Tibial nerve (tissue), 4 donors: Measurements from ENCODE around the gene CACNA2D2. TPM values are rescaled to one million over a fixed set of nuclear protein-coding genes. Genes with fewer than 3 reads are reported as not detected.

ENCODE experiments used
- DNase-seq, 2 donors: peaks; one replicate each; pipeline ENCODE4 v3.0.0-alpha.2; 2019; ENCODE audit warnings: low spot score in 2 of 2
- H3K27ac ChIP-seq, 4 donors: fragments of 200-600 bp; sonication (generic) in 3 of 4; one replicate each; pipeline ENCODE4 v1.5.1; 2017 to 2019; ENCODE audit warnings: mild to moderate bottlenecking in 1 of 4
- H3K27me3 ChIP-seq, 2 donors: fragments of 200-600 bp; sonication (generic) in 1 of 2; one replicate each; pipeline versions ENCODE4 v1.5.1 to v1.6.0; 2017 to 2019
- H3K36me3 ChIP-seq, 3 donors: fragments of 200-600 bp; sonication (generic); one replicate each; pipeline ENCODE4 v1.5.1; 2018 to 2019
- H3K4me1 ChIP-seq, 4 donors: fragments of 200-600 bp; sonication (generic) in 3 of 4; one replicate each; pipeline ENCODE4 v1.5.1; 2017 to 2019
- H3K4me3 ChIP-seq, 4 donors: fragments of 200-600 bp; sonication (generic) in 3 of 4; one replicate each; pipeline ENCODE4 v1.5.1; 2017 to 2019; ENCODE audit warnings: mild to moderate bottlenecking in 1 of 4, moderate library complexity in 1 of 4
- H3K9me3 ChIP-seq, 4 donors: fragments of 200-600 bp; sonication (generic) in 3 of 4; one replicate each; pipeline ENCODE4 v1.5.1; 2017 to 2019
- EP300 ChIP-seq, 2 donors: sonication (generic); formaldehyde crosslinking; IDR thresholded peaks; one replicate each; pipeline ENCODE4 v1.6.1; 2017; ENCODE audit warnings: antibody characterized with exemption in 2 of 2, mild to moderate bottlenecking in 1 of 2
- POLR2A ChIP-seq, 2 donors: fragments of 450-650 bp; IDR thresholded peaks; one replicate each; pipeline ENCODE4 v1.6.1; 2017; ENCODE audit warnings: antibody characterized with exemption in 2 of 2, mild to moderate bottlenecking in 2 of 2, moderate library complexity in 2 of 2
- WGBS, 2 donors: methylation state at CpG; one replicate each; pipeline ENCODE4 v1.1.5; 2018; 5-methylcytosine and 5-hydroxymethylcytosine counted together
- total RNA-seq, 4 donors: library from RNA; depleted of rRNA; stranded (reverse); fragments of >200 nt; gene quantifications; one replicate each; pipeline ENCODE4 v1.1.0, GENCODE V29; 2016
- TF ChIP-seq, protein P1 (sequence below), 5 experiments: fragments of 200-600 bp in 3 of 5; fragments of 450-650 bp in 2 of 5; sonication (generic) in 3 of 5; IDR thresholded peaks; one replicate each; pipeline ENCODE4 v1.5.1; 2016 to 2019; ENCODE audit warnings: antibody characterized with exemption in 5 of 5, mild to moderate bottlenecking in 3 of 5, moderate library complexity in 2 of 5

CACNA2D2 gene
- total RNA-seq, 4 donors from 2014 or later = 0.84 to 2.0 (median 1.2) TPM

DNA sequence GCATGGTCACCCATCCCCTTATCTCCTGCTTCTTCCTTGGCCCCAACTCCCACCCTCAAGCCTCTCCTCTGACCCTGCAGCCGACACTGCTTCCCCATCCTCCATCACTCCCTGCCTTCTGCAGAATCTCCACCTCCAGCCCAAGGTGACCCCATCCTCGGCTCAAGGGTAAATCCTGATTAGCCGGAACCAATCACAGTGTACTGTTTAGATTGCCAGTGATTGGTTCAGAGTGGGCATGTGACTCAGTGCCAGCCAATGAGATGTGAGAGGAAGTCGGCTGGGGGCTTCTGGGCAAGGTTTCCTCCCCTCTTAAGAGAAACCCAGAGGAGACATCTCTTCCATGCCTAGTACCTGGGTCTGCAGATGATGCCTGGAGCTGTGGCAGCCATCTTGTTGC, 10.3 kb downstream of the CACNA2D2 start:
- WGBS, 2 donors = 86 to 92% methylated on average over 4 of the region's 4 CpGs
- TF ChIP-seq EP300 (IDR thresholded peaks at IDR 0.05) (no peak), POLR2A (IDR thresholded peaks at IDR 0.05) (no peak)
- TF ChIP-seq, protein P1, sequence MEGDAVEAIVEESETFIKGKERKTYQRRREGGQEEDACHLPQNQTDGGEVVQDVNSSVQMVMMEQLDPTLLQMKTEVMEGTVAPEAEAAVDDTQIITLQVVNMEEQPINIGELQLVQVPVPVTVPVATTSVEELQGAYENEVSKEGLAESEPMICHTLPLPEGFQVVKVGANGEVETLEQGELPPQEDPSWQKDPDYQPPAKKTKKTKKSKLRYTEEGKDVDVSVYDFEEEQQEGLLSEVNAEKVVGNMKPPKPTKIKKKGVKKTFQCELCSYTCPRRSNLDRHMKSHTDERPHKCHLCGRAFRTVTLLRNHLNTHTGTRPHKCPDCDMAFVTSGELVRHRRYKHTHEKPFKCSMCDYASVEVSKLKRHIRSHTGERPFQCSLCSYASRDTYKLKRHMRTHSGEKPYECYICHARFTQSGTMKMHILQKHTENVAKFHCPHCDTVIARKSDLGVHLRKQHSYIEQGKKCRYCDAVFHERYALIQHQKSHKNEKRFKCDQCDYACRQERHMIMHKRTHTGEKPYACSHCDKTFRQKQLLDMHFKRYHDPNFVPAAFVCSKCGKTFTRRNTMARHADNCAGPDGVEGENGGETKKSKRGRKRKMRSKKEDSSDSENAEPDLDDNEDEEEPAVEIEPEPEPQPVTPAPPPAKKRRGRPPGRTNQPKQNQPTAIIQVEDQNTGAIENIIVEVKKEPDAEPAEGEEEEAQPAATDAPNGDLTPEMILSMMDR (IDR thresholded peaks at IDR 0.05) = no peak
- H3K4me1 ChIP-seq = no peaks in the 10 kb centered on the region

DNA sequence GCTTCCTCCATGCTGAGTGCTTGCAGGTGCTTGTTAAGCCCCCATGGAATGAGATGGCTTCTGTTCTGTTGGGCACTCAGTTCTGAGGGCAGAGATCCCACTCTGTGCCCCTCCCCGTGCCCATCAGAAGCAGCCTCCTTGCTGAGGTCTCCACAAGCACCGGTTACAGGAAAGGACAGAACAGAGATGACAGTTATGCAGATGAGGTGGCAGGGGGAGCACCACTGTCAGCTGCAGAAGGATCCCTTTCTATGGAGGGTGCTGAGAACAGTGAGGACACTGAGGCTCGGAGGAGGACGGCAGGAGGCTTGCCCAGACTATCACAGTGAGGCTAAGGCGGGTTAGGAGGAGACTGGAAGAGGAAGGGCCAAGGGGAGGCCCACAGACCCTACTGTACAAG, 12.4 kb downstream of the CACNA2D2 start:
- H3K27me3 ChIP-seq = no peaks in the 10 kb centered on the region
- TF ChIP-seq, protein P1 (IDR thresholded peaks at IDR 0.05) = no peak
- no peak for TF ChIP-seq POLR2A (IDR thresholded peaks at IDR 0.05)
- WGBS, 2 donors = 72 to 80% methylated on average over 5 of the region's 5 CpGs
- H3K4me3 ChIP-seq = no peak overlapping the region
- no peaks in the 10 kb centered on the region for H3K9me3 ChIP-seq
- no peak overlapping the region for H3K27ac ChIP-seq
- DNase-seq = no peak
- no peaks in the 10 kb centered on the region for H3K36me3 ChIP-seq
- H3K4me1 ChIP-seq = no peaks in the 10 kb centered on the region

More for the DNA sequence above, 10.3 kb downstream of the CACNA2D2 start:
- Histone ChIP-seq H3K27ac (no peak overlapping the region), H3K36me3 (no peaks in the 10 kb centered on the region), H3K27me3 (no peaks in the 10 kb centered on the region), H3K9me3 (no peaks in the 10 kb centered on the region), H3K4me3 (no peak overlapping the region)
- no peak for DNase-seq

DNA sequence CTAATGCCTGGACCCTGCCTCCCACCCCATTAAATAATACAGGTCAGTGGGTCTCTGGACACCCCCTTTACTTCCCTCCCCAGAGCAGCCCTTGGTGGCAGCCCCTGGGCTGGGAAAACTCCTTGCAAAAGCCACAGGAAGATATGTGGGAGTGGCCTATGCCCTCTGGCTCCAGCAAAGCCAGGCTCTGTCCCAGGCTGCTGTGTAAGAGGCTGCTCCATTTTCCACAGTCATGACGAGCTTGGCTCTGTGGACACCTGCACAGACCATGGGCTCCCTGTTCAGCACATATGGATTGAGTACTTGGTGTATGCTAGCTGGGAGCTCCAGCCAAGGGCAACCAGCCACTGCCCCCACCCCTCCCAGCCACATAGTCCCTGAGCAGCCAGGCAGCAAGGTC, 13.0 kb downstream of the CACNA2D2 start:
- no peak for DNase-seq
- Histone ChIP-seq H3K27me3 (no peaks in the 10 kb centered on the region), H3K9me3 (no peaks in the 10 kb centered on the region), H3K36me3 (no peaks in the 10 kb centered on the region), H3K27ac (no peak overlapping the region), H3K4me3 (no peak overlapping the region), H3K4me1 (no peaks in the 10 kb centered on the region)
- WGBS, 2 donors = 67% methylated on average over 1 of the region's 1 CpG; no CpG with 5 or more reads in 1 of the 2 donors
- TF ChIP-seq, protein P1 (IDR thresholded peaks at IDR 0.05) = no peak
- TF ChIP-seq EP300 (IDR thresholded peaks at IDR 0.05) = no peak
- TF ChIP-seq POLR2A (IDR thresholded peaks at IDR 0.05) = no peak

DNA sequence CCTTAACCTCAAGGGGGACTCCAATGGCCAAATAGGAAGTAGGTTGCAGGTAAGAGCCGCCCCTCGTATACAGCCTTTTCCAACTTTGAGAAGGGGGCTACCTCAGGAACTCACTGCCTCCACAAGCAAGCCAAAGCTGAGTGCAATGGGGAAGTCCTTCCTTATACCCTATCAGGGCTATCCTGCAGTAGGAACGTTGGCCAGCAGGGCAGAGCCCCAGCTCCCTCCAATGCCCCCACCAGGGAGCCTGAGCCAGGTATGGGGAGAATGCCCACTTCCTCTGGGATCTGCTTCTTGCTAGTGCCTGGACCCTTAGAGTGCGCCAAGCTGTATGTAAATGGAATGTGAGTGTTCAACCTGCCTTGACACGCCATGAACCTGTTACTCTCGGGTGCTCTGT, 16.3 kb downstream of the CACNA2D2 start:
- no peak for DNase-seq
- Histone ChIP-seq H3K4me3 (no peak overlapping the region), H3K27ac (no peak overlapping the region), H3K9me3 (no peaks in the 10 kb centered on the region), H3K27me3 (no peaks in the 10 kb centered on the region), H3K36me3 (no peaks in the 10 kb centered on the region), H3K4me1 (no peaks in the 10 kb centered on the region)
- WGBS, 2 donors = 86 to 91% methylated on average over 6 of the region's 6 CpGs
- TF ChIP-seq EP300 (IDR thresholded peaks at IDR 0.05) (no peak), POLR2A (IDR thresholded peaks at IDR 0.05) (no peak)
- TF ChIP-seq, protein P1 (IDR thresholded peaks at IDR 0.05) = no peak

DNA sequence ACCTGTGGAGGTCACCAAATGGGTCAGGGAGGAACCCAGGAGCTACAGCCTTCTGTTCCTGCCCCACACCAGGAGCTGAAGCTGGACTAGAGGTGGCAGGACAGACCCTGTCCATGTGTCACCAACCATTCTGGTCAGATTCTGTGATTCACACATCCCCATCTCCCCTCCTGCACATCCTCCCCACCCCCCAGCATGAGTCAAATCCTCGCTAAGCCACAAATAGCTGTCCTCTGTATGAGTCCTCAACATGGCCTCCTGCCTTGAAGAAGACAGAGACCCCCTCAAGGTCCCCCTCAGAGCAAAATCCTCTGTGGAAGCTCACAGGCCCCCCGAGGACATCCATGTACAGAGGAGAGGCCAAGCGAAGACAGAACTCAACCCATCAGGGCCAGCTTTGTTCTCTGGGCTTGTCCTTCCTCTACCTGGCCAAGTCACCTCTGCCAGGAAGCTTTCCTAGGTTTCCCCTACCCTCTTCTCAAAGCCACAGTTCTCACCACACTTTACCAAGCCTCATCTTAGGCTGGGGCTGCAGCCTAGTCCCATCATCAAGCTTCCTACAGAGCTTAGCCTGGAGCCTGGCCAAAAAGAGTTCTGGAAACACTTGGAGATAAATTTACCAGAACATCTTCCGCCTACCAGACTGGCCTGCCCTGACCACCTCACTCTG, 17.1 kb downstream of the CACNA2D2 start:
- TF ChIP-seq, protein P1 (IDR thresholded peaks at IDR 0.05) = no peak
- TF ChIP-seq EP300 (IDR thresholded peaks at IDR 0.05) = no peak
- no peak for TF ChIP-seq POLR2A (IDR thresholded peaks at IDR 0.05)
- DNase-seq = no peak
- Histone ChIP-seq H3K27me3 (no peaks in the 10 kb centered on the region), H3K4me1 (no peaks in the 10 kb centered on the region), H3K4me3 (no peak overlapping the region), H3K27ac (no peak overlapping the region), H3K9me3 (no peaks in the 10 kb centered on the region), H3K36me3 (no peaks in the 10 kb centered on the region)
- WGBS, 2 donors = 83 to 87% methylated on average over 4 of the region's 4 CpGs
